ENCODE results near the gene GALR3. TPM values are rescaled to one million over a fixed set of nuclear protein-coding genes. Genes with fewer than 3 reads are reported as not detected.
"Not testable (repeated sequence)": the region's sequence is repeated elsewhere in the genome, so short reads cannot be mapped to it uniquely, and the experiment has no call there.

GALR3 gene
- total RNA-seq, 1 donor from 2014 or later = not detected

- H3K27me3 Mint-ChIP-seq (ENCODE audit: unreplicated experiment) = peaks cover 11% of the 10 kb centered on the region
- no peak overlapping the region for H3K27ac Mint-ChIP-seq (ENCODE audit: unreplicated experiment)
- H3K4me3 Mint-ChIP-seq (ENCODE audit: unreplicated experiment) = no peak overlapping the region
- no peak for TF ChIP-seq CTCF (IDR thresholded peaks at IDR 0.05; ENCODE audit: unreplicated experiment)
- H3K4me1 Mint-ChIP-seq (ENCODE audit: unreplicated experiment) = peaks cover 2% of the 10 kb centered on the region
- no peaks in the 10 kb centered on the region for H3K36me3 Mint-ChIP-seq (ENCODE audit: low read depth, unreplicated experiment)
- no peak for DNase-seq (ENCODE audit: low spot score)
- H3K9me3 Mint-ChIP-seq (ENCODE audit: unreplicated experiment) = no peaks in the 10 kb centered on the region
Observed at GRCh38 chr22:37796079-37796478, 27.1 kb upstream of the GALR3 start.

GRCh38 chr22:37797259-37797658 lies 25.9 kb upstream of the GALR3 start:
- not testable (repeated sequence) for H3K9me3 Mint-ChIP-seq (ENCODE audit: unreplicated experiment); H3K27ac Mint-ChIP-seq (ENCODE audit: unreplicated experiment); H3K4me3 Mint-ChIP-seq (ENCODE audit: unreplicated experiment); DNase-seq (ENCODE audit: low spot score); H3K4me1 Mint-ChIP-seq (ENCODE audit: unreplicated experiment); H3K36me3 Mint-ChIP-seq (ENCODE audit: low read depth, unreplicated experiment)
- peaks cover 11% of the 10 kb centered on the region for H3K27me3 Mint-ChIP-seq (ENCODE audit: unreplicated experiment)

- Mint-ChIP-seq H3K4me1 (ENCODE audit: unreplicated experiment) (peaks cover 5% of the 10 kb centered on the region), H3K27me3 (ENCODE audit: unreplicated experiment) (peaks cover 11% of the 10 kb centered on the region), H3K36me3 (ENCODE audit: low read depth, unreplicated experiment) (no peaks in the 10 kb centered on the region), H3K4me3 (ENCODE audit: unreplicated experiment) (no peak overlapping the region), H3K27ac (ENCODE audit: unreplicated experiment) (no peak overlapping the region), H3K9me3 (ENCODE audit: unreplicated experiment) (no peaks in the 10 kb centered on the region)
- no peak for TF ChIP-seq CTCF (IDR thresholded peaks at IDR 0.05; ENCODE audit: unreplicated experiment)
- DNase-seq (ENCODE audit: low spot score) = no peak
Observed at GRCh38 chr22:37797874-37798500, 25.2 kb upstream of the GALR3 start.

- not testable (repeated sequence) for H3K36me3 Mint-ChIP-seq (ENCODE audit: low read depth, unreplicated experiment); DNase-seq (ENCODE audit: low spot score); H3K27ac Mint-ChIP-seq (ENCODE audit: unreplicated experiment); H3K4me3 Mint-ChIP-seq (ENCODE audit: unreplicated experiment); H3K9me3 Mint-ChIP-seq (ENCODE audit: unreplicated experiment)
- peaks cover 12% of the 10 kb centered on the region for H3K4me1 Mint-ChIP-seq (ENCODE audit: unreplicated experiment)
- peaks cover 12% of the 10 kb centered on the region for H3K27me3 Mint-ChIP-seq (ENCODE audit: unreplicated experiment)
Observed at GRCh38 chr22:37799979-37800378, 23.2 kb upstream of the GALR3 start.

- H3K4me3 Mint-ChIP-seq (ENCODE audit: unreplicated experiment) = peak overlapping the region; percentile 91
- peaks cover 4% of the 10 kb centered on the region for H3K36me3 Mint-ChIP-seq (ENCODE audit: low read depth, unreplicated experiment)
- peaks cover 25% of the 10 kb centered on the region for H3K4me1 Mint-ChIP-seq (ENCODE audit: unreplicated experiment)
- H3K27ac Mint-ChIP-seq (ENCODE audit: unreplicated experiment) = no peak overlapping the region
- H3K9me3 Mint-ChIP-seq (ENCODE audit: unreplicated experiment) = no peaks in the 10 kb centered on the region
- peaks cover 12% of the 10 kb centered on the region for H3K27me3 Mint-ChIP-seq (ENCODE audit: unreplicated experiment)
- TF ChIP-seq CTCF (IDR thresholded peaks at IDR 0.05; ENCODE audit: unreplicated experiment) = no peak
- DNase-seq (ENCODE audit: low spot score) = no peak
Observed at GRCh38 chr22:37801946-37802309, 21.3 kb upstream of the GALR3 start.

GRCh38 chr22:37802310-37803194 lies 20.6 kb upstream of the GALR3 start:
- peak; percentile 63 for DNase-seq (ENCODE audit: low spot score)

More at GRCh38 chr22:37802310-37803194, 20.6 kb upstream of the GALR3 start:
- TF ChIP-seq CTCF (IDR thresholded peaks at IDR 0.05; ENCODE audit: unreplicated experiment) = no peak
- H3K4me1 Mint-ChIP-seq (ENCODE audit: unreplicated experiment) = peaks cover 25% of the 10 kb centered on the region
- peaks cover 12% of the 10 kb centered on the region for H3K27me3 Mint-ChIP-seq (ENCODE audit: unreplicated experiment)
- no peaks in the 10 kb centered on the region for H3K9me3 Mint-ChIP-seq (ENCODE audit: unreplicated experiment)
- H3K36me3 Mint-ChIP-seq (ENCODE audit: low read depth, unreplicated experiment) = peaks cover 4% of the 10 kb centered on the region
- peak overlapping the region; percentile 41 for H3K27ac Mint-ChIP-seq (ENCODE audit: unreplicated experiment)
- H3K4me3 Mint-ChIP-seq (ENCODE audit: unreplicated experiment) = peak overlapping the region; percentile 91
